Gastrocnemius medialis (tissue), 4 donors: ENCODE measurements around the gene OR10A4. TPM values are rescaled to one million over a fixed set of nuclear protein-coding genes. Genes with fewer than 3 reads are reported as not detected.
"Not testable (repeated sequence)": the region's sequence is repeated elsewhere in the genome, so short reads cannot be mapped to it uniquely, and the experiment has no call there.

Experiments used
- ATAC-seq, 2 donors: fragments of 150-250 bp; one replicate each; pipeline ENCODE4 v1.9.1; 2016
- DNase-seq, 2 donors: peaks; one replicate each; pipeline ENCODE4 v3.0.0-alpha.2; 2019
- H3K27ac ChIP-seq, 4 donors: fragments of 200-600 bp; sonication (generic); 1 replicate in 1 of 4; 2 replicates in 3 of 4; pipeline ENCODE4 v1.5.1; 2016 to 2018; ENCODE audit warnings: mild to moderate bottlenecking in 2 of 4, moderate library complexity in 1 of 4
- H3K27me3 ChIP-seq, 3 donors: fragments of 200-600 bp; sonication (generic) in 2 of 3; 1 replicate in 1 of 3; 2 replicates in 2 of 3; pipeline versions ENCODE4 v1.5.1 to v1.6.0; 2016 to 2019; ENCODE audit warnings: mild to moderate bottlenecking in 1 of 3, moderate library complexity in 1 of 3
- H3K36me3 ChIP-seq, 2 donors: fragments of 200-600 bp; sonication (generic) in 1 of 2; one replicate each; pipeline ENCODE4 v1.5.1; 2017 to 2018
- H3K4me1 ChIP-seq, 2 donors: fragments of 200-600 bp; sonication (generic) in 1 of 2; one replicate each; pipeline ENCODE4 v1.5.1; 2016 to 2017; ENCODE audit warnings: mild to moderate bottlenecking in 2 of 2
- H3K4me3 ChIP-seq, 4 donors: fragments of 200-600 bp; sonication (generic) in 3 of 4; 1 replicate in 1 of 4; 2 replicates in 3 of 4; pipeline ENCODE4 v1.5.1; 2016 to 2019; ENCODE audit warnings: mild to moderate bottlenecking in 2 of 4
- H3K9me3 ChIP-seq, 3 donors: fragments of 200-600 bp; sonication (generic) in 2 of 3; 1 replicate in 1 of 3; 2 replicates in 2 of 3; pipeline ENCODE4 v1.5.1; 2016 to 2019
- CTCF ChIP-seq, 5 experiments: fragments of 450-650 bp in 3 of 5; fragments of 200-600 bp in 2 of 5; sonication (generic) in 2 of 5; IDR thresholded peaks in 4 of 5; conservative IDR thresholded peaks in 1 of 5; 1 replicate in 4 of 5; 2 replicates in 1 of 5; pipeline ENCODE4 v1.5.1; 2016 to 2019; ENCODE audit warnings: antibody characterized with exemption in 5 of 5, mild to moderate bottlenecking in 3 of 5, moderate library complexity in 3 of 5
- POLR2A ChIP-seq, 2 donors: fragments of 450-650 bp; IDR thresholded peaks; one replicate each; pipeline ENCODE4 v1.6.1; 2017; ENCODE audit warnings: antibody characterized with exemption in 2 of 2, mild to moderate bottlenecking in 2 of 2, moderate library complexity in 2 of 2
- in situ Hi-C, 4 donors: fragments of 200-750 bp; cut with MboI; loops; one replicate each; pipeline versions ENCODE4 v1.15.0 to v1.8.0; 2017; ENCODE audit warnings: low sequenced_read_pairs in 4 of 4
- intact Hi-C: fragments of 100-400 bp; cut with DNase I; formaldehyde crosslinking; loops from one replicate; pipeline ENCODE4 v1.15.1; 2023; ENCODE audit warnings: low total_unique reads
- total RNA-seq, 4 donors: library from RNA; depleted of rRNA; stranded (reverse); fragments of >200 nt; gene quantifications; one replicate each; pipeline versions ENCODE4 v1.1.0 to v1.2.3, GENCODE V29; 2016

OR10A4 gene
- total RNA-seq, 4 donors from 2014 or later, result not detected

- Histone ChIP-seq H3K4me3 (no peak overlapping the region), H3K27ac (no peak overlapping the region), H3K4me1 (no peaks in the 10 kb centered on the region), H3K36me3 (no peaks in the 10 kb centered on the region), H3K9me3 (no peaks in the 10 kb centered on the region), H3K27me3 (no peaks in the 10 kb centered on the region)
- ATAC-seq, result no peak
- intact Hi-C loops, result no loop called here
- no peak for DNase-seq
- in situ Hi-C loops, result no loop called here
- TF ChIP-seq POLR2A (IDR thresholded peaks at IDR 0.05) (no peak), CTCF (IDR thresholded peaks at IDR 0.05 in 4 of 5, conservative IDR thresholded peaks at IDR 0.05 in 1 of 5) (no peak)
These were observed 664 bp upstream of the OR10A4 start for GRCh38 chr11:6875761-6876160.

DNA sequence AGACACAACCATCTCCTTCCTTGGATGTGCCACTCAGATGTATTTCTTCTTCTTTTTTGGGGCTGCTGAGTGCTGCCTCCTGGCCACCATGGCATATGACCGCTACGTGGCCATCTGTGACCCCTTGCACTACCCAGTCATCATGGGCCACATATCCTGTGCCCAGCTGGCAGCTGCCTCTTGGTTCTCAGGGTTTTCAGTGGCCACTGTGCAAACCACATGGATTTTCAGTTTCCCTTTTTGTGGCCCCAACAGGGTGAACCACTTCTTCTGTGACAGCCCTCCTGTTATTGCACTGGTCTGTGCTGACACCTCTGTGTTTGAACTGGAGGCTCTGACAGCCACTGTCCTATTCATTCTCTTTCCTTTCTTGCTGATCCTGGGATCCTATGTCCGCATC lies 489 bp downstream of the OR10A4 start:
- intact Hi-C loops (no loop called here), in situ Hi-C loops (no loop called here)
- Histone ChIP-seq H3K4me1 (no peaks in the 10 kb centered on the region), H3K36me3 (no peaks in the 10 kb centered on the region), H3K9me3 (no peaks in the 10 kb centered on the region), H3K27ac (no peak overlapping the region), H3K4me3 (no peak overlapping the region), H3K27me3 (no peaks in the 10 kb centered on the region)
- DNase-seq (no peak), ATAC-seq (no peak)
- TF ChIP-seq POLR2A (IDR thresholded peaks at IDR 0.05), result no peak
- no peak for TF ChIP-seq CTCF (IDR thresholded peaks at IDR 0.05 in 4 of 5, conservative IDR thresholded peaks at IDR 0.05 in 1 of 5)

GRCh38 chr11:6882751-6883150 lies 6.3 kb downstream of the OR10A4 start:
- H3K27ac ChIP-seq, result no peak overlapping the region
- H3K4me1 ChIP-seq, result no peaks in the 10 kb centered on the region
- no peaks in the 10 kb centered on the region for H3K9me3 ChIP-seq
- H3K27me3 ChIP-seq, result no peaks in the 10 kb centered on the region
- ATAC-seq (no peak), DNase-seq (no peak)
- TF ChIP-seq POLR2A (IDR thresholded peaks at IDR 0.05) (no peak), CTCF (IDR thresholded peaks at IDR 0.05 in 4 of 5, conservative IDR thresholded peaks at IDR 0.05 in 1 of 5) (no peak)
- H3K36me3 ChIP-seq, result no peaks in the 10 kb centered on the region
- H3K4me3 ChIP-seq, result no peak overlapping the region
- in situ Hi-C loops, result no loop called here
- intact Hi-C loops, result no loop called here

- in situ Hi-C loops, ATAC-seq: not testable (repeated sequence)
These were observed 11.3 kb downstream of the OR10A4 start for GRCh38 chr11:6887711-6888110.

GRCh38 chr11:6888830-6889229 lies 12.4 kb downstream of the OR10A4 start:
- H3K4me3 ChIP-seq, result no peak overlapping the region
- in situ Hi-C loops (no loop called here), intact Hi-C loops (no loop called here)
- DNase-seq (no peak), ATAC-seq (no peak)
- no peaks in the 10 kb centered on the region for H3K9me3 ChIP-seq
- no peaks in the 10 kb centered on the region for H3K27me3 ChIP-seq
- no peaks in the 10 kb centered on the region for H3K36me3 ChIP-seq
- H3K4me1 ChIP-seq, result no peaks in the 10 kb centered on the region
- no peak overlapping the region for H3K27ac ChIP-seq
- TF ChIP-seq POLR2A (IDR thresholded peaks at IDR 0.05) (no peak), CTCF (IDR thresholded peaks at IDR 0.05 in 4 of 5, conservative IDR thresholded peaks at IDR 0.05 in 1 of 5) (no peak)

More at GRCh38 chr11:6887711-6888110, 11.3 kb downstream of the OR10A4 start:
- H3K4me3 ChIP-seq, intact Hi-C loops, H3K4me1 ChIP-seq, H3K9me3 ChIP-seq, H3K36me3 ChIP-seq, H3K27ac ChIP-seq, H3K27me3 ChIP-seq, DNase-seq: not testable (repeated sequence)
